Measurements from ENCODE around the gene ITPRIP.

- TF ChIP-seq CTCF (IDR thresholded peaks at IDR 0.05; ENCODE audit: borderline replicate concordance, extremely low read depth, low read length, poor library complexity, severe bottlenecking) (no peak), EZH2 (IDR thresholded peaks at IDR 0.05; ENCODE audit: borderline replicate concordance, low read depth, low read length, severe bottlenecking) (no peak)
These were observed 62.1 kb downstream of the ITPRIP start for GRCh38 chr10:104276192-104276591.

Data from DND-41 (cell line).